GM19468 (cell line): ENCODE data around the gene OPA1.

ENCODE experiments used
- ATAC-seq: cut with Tn5 transposase; IDR thresholded peaks from one replicate; pipeline ENCODE4 v1.9.1; 2021; ENCODE audit warnings: mild to moderate bottlenecking, moderate library complexity, moderate number of reproducible peaks; ENCODE audit not compliant: unreplicated experiment; ENCODE audit errors: extremely low read depth

OPA1 gene

GRCh38 chr3:193732827-193733226 is 139.8 kb downstream of the OPA1 start:
- no peak for ATAC-seq

GRCh38 chr3:193734737-193735366 is 141.8 kb downstream of the OPA1 start:
- no peak for ATAC-seq

- ATAC-seq = no peak
Measured at GRCh38 chr3:193735850-193736249, 142.8 kb downstream of the OPA1 start.

GRCh38 chr3:193736616-193737015 is 143.6 kb downstream of the OPA1 start:
- no peak for ATAC-seq

- ATAC-seq = no peak
Measured at GRCh38 chr3:193737191-193737751, 144.3 kb downstream of the OPA1 start.

- ATAC-seq = peak; percentile 61
Measured at GRCh38 chr3:193742628-193743027, 149.6 kb downstream of the OPA1 start.

- peak; percentile 28 for ATAC-seq
Measured at GRCh38 chr3:193743702-193744047, 150.7 kb downstream of the OPA1 start.

- no peak for ATAC-seq
Measured at GRCh38 chr3:193744048-193744821, 151.2 kb downstream of the OPA1 start.

GRCh38 chr3:193744822-193745684 is 152.0 kb downstream of the OPA1 start:
- no peak for ATAC-seq

- ATAC-seq = no peak
Measured at GRCh38 chr3:193746832-193747231, 153.8 kb downstream of the OPA1 start.
